Measurements from ENCODE around the gene CAMTA1.
A peak's percentile ranks its signal among the peaks of the same experiment; 100 is the strongest.

Gene CAMTA1

DNA sequence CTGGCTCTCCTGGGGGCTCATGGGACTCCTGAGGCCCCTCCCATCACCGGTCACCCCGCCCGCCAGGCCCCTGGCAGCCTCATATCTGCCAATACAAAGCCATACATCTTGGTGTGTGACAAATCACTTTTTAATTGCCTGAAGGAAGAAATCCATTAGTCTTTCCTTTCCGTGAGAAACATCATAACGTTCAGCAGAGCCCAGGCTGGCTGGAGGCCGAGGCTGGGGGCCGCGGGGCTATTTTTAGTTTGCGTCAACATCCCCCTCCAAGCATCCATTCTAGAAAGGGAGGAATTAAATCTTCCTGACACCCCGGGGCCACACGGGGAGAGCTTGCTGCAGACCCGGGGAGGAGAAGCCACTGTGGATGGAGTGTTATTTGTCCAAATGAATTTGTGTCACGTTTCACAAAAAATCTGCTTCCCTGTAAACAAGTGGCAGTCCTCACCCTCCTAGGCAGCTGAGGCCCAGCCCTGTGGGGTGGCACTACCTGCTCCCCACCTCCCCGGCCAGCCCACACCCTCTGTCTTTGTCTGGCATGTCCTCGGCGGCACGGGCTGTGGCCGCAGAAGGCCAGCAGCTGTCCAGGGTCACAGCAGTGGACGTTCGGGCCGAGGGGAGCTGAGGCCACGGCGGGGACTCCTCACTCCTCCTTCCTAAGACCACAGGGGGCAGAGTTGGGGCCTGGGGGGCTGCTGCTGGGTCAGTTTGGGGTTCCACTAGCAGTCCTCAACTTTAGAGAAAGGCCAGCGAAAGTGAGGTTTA is 749.0 kb downstream of the CAMTA1 start:
- no peak for DNase-seq (ENCODE audit: low spot score)

DNA sequence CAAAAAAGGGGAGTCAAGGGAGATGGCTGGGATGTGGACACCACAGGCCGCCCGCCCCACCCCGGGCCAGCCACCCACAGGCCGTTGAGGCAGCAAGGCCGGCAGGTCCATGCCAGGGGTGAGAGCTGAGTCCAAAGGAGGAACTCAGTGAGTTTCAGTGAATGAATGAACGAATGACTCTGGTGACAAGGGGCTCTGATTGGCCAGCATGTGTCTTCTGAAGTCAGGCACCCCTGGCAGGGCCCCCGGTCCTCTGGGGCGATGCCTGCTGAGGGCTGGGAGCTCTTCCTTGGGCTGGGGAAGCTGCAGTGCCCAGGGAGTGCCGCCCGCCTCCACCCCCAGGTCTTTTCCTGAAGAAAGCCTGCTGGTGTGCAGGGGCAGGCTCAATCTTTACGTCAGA is 749.8 kb downstream of the CAMTA1 start:
- DNase-seq (ENCODE audit: low spot score) = no peak

DNA sequence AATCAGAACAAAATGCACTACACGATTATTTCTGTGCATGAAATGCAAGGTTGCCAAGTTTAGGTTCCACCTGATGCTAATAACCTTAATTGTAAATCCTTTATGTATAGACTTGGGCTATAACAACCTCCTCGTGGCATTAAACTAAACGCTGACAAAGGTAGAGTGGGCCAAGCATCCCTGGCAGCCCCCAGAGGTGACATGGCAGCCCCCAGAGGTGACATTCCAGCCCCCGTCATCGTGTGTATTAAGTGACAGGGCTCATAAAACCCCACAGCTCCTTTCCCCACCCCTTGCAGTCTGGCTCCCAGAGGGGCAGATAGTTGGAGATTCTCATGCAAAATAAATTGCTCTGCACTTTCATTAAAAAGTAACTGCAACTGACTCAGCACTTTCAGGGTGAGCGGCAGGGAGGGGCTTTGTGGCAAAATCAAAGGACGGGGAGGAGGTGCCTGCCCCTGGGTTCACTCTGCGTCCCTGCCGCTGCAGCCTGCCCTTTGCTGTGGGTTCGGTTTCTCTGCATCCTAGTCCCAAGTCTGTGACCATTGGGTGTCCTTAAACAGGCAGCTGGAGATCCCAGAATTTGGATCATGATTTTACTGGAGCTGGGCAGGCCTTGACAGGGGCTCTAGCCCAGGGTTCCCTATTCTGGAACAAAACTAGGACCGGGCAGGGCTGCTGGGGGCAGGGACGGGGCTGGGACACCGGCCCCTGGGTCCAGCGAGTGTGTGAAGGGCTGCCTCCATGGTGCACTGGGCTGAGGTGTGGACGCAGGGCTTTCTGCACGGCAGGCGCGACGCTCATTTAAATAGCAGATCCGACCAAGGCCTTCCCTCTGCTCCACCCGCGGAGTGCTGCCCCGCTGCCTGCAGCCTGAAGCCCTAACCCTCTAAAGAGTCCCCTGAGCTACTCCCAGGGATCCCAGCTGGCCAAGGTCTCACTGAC is 751.0 kb downstream of the CAMTA1 start:
- DNase-seq (ENCODE audit: low spot score) = no peak

DNA sequence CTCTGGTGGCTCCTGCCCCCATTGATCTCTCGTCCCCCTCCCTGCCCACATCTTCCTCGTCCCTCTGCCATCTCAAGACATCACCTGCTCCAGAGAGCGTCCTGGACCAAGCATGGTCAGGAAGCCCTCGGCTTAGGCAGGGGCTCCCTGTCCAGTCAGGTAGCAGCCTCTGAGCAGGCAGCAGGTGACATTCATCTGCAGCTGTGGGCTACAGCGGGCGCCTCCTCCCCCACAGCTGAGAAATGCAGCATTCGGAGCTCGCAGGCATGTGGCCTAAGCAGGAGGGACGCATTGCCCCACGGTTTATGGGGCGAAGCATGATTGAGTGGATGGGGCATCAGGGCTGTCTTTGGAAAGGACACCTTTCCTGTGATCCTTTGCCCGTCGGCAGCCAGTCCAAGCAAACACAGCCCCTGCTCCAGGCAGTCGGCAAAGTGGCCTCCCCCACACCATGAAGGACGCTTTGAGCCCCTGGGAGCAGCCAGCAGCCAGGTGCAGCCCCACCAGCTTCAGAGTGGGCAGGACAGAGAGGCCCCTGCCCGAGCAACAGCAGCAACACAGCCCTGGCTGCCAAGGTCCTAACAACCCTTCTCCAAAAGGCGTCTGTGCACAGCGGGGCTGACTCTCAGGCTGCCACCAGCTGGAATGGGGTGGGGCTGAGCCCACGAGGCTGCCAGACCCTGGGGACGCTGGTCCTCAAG is 751.8 kb downstream of the CAMTA1 start:
- DNase-seq (ENCODE audit: low spot score) = no peak

DNA sequence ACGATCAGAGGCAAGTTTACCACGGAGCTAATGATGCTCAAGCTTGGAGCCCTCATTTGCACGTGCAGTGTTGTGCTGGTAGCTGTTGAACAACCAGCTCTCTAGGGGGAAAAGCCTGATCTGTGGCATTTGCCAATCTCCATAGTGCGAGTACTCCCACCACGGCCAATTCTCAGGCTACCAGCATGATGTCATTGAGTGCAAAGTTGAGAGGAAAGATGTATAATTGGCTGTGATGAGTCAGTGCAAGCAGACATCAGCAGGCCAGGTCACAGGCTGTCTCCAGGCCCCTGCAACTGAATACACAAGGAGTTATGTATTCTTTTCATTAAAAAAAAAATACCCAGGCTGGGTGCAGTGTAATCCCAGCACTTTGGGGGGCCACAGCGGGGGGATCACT is 752.8 kb downstream of the CAMTA1 start:
- DNase-seq (ENCODE audit: low spot score) = no peak

DNA sequence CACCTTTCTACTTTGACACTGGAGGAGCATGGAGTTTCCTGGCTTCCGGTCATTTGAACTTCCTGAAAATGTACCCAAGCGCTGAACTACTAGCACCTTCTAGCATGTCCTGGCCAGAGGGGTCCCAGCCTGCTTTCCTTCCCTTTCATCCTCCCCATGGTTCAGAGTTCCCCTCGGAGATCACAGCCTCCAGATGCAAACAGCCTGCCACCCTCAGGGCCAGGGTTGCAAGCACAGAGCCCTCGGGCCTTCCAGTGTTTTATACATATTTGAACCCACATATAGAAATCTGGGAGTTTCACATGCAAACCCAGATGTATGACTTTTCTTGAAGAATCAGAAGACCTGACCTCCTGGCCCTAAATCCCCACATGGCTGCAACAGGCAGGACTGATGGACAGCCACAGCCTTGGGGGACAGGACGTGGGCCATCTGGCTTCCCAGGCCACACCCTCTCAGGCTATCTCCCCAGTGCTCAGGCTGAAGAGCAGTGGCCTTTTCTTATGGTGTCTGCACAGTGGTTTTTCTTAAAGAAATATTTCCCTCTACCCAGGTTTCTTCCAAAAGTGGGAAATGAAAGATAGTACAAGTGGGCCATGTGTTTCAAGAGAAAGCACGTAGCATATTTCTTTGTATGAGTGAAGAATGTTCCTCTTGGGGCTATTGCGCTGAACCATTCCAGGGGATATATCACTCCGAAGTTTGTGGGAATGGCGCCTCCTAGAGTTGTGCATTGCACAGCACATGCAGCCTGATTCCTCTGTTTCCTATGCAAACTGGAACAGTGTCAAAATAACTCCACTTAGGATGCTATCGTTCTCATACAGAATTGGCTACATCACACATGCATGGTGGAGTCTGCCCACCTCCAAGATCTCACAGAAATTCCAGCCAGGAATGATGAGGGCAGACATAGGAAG is 753.9 kb downstream of the CAMTA1 start:
- no peak for DNase-seq (ENCODE audit: low spot score)

DNA sequence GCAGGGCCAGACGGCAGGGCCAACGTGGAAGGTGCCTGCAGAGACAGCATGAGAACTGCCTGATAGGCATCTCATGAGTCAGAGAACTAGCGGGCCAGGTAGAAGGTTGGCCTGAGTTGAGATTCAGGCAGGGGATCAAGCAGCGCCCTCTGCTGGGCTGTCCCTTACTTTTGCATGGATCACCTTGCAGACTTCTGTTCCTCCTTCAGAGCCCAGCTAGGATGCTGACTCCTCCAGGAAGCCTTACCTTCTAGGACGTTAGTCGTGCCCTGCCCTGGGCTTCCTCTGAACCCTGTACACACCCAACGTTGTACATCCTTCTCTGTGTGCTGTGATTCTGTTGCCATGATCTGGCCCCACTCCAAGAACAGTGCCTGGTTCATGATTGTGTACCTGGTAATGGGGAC is 754.5 kb downstream of the CAMTA1 start:
- no peak for DNase-seq (ENCODE audit: low spot score)

DNA sequence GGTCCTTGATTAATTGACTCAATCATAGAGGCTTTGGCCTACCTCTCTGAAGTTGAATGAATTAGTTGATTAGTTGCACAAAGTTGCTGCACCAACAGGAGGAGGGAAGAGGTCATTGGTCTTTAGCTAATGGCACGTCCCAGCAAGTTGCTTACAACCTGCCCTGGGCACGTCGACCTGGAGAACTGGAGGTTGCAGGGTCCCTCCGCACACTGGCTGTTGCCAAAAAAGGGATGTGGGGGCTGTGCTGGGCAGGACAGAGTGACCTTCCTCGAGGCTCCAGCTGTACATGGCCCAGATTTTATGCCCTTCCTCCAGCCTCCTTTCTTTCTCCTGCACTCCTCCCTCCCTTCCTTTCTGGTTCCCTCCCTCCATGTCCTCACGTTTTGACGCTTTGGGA is 755.6 kb downstream of the CAMTA1 start:
- DNase-seq (ENCODE audit: low spot score) = no peak

DNA sequence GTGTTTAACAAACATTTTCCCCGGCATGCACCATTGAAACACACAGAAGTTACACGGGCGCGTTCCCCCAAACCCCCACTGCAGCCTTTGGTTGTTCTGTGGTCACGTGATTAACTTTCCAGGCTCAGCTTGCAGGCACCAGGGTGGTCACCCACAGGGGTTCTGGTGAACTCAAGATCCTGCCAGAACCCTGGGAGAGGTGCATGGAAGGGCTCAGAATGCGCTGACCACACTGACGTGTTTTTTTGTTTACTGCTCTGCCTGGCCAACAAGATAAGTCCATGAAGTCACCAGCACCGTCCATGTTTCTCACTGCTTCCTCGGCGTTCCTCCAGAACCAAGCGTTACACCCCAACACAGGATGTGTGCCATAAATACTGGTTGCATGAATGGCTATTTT is 756.4 kb downstream of the CAMTA1 start:
- DNase-seq (ENCODE audit: low spot score) = no peak

DNA sequence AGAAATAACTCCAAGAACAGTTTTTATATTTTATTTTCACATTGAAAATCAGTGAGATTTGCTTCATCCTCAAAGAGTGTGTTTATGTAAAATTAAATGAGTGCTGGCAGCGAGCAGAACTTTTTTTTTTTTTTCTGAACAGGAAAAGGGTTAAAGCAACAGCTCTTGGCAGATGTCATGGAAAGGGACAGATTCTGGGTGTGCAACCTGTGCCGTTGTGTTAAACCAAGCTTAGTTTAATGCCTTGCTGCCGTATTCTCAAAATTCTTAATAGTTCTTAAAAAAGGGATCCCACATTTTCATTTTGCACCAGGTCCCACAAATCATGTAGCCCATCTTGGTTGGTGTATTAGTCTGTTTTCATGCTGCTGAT is 758.5 kb downstream of the CAMTA1 start:
- DNase-seq (ENCODE audit: low spot score) = no peak

DNA sequence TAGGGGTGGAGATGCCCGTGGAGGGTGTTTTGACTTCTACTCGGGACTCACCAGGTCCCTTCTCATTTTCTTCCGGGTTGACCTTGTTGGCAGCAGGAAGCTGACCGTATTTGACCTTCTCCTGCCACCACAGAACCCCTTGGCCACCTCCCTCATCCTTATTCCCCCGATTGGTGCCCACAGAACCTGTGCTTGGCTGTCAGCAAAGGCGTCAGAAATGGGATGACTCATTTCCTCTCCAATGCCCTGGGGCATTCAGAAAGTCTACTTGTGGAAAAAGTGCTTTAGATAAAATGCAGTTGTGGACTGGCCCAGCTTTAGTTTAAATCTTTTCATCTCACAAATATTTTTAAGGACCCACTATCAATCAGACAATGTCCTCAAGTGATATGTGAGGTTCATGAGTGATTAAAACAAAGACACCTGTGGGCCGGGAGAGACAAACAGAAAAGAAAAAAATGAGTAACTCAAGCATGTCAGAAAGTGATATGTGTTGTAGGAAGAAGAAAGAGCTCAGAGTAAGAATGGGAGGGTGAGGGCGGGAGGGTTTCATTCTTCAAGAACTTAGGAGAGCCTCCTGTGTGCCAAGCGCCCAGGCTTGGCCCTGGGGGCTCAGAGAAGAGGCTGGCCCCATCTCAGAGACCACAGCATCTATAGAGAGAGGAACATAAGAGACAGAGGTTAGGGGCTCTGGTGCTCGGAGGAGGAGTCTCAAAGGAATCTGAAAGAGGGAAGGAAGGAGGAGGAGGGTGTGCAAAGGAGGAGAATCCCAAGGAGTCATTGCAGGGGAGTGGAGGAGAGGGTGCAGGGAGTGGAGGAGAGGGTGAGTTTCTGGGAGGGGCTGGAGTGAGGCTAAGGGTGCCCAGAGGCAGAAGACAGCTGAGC is 764.3 kb downstream of the CAMTA1 start:
- DNase-seq (ENCODE audit: low spot score) = peak; percentile 76

DNA sequence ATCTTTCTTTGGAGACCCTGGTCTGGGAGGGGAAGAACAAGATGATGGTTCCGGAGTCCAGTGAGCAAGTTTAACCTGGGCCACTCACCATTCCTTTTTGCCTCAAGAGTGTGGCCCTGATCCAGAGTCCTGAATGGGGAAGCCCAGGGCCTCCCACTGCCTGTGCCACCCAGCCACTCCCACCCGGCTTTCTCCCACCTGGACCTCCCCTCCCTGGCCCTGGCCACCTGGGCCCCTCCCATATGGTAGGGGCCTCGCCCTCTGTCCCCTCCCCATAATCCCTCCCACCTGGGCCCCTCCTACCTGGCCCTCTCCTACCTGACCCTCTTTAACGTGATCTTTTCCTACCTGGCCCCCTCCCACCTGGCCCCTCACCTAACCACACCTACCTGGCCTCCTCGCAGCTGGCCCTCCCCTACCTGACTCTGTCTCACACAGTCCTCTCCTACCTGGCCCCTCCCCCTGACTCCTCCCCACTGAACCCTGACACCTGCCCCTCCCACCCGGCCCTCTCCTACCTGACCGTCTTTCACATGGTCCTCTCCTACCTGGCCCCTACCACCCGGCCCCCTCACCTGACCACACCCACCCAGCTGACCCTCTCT is 765.1 kb downstream of the CAMTA1 start:
- no peak for DNase-seq (ENCODE audit: low spot score)

DNA sequence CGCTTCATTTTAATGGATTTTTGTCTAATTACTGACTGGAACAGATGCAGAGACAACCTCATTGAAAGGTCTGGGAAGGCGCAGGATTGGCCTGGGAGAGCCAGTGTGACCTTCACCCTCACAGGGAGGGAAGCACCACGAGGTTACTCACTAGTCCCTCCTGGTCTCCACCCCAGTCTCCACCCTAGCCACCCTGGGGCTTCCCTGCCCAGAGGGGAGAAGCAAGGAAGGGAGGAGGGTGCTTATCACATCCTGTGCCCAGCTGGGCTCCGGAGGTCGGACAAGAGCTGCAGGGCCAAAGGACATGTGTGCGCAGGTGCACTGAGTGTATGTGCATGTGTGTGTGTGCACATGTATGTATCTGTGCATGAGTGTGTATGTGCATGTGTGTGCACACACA is 765.7 kb downstream of the CAMTA1 start:
- no peak for DNase-seq (ENCODE audit: low spot score)

DNA sequence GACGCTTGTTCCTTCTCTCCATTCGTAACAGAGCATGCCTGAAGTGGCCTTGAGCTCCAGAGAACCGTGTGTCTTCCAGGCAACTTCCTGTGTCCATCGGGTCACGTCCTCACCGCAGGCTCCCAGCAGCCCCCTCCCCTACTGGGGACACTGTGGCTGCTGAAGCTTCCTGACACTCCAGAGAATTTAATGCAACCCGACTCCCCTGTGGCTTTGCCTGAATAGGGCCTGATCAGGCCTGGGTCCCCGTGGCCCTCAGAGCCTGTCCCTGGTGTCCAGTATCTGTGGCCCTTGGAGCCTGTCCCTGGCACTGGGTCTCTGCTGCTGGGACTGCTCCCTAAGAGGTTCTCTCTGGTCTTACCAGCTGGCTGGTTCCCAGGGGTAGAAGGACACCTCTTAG is 766.2 kb downstream of the CAMTA1 start:
- no peak for DNase-seq (ENCODE audit: low spot score)

DNA sequence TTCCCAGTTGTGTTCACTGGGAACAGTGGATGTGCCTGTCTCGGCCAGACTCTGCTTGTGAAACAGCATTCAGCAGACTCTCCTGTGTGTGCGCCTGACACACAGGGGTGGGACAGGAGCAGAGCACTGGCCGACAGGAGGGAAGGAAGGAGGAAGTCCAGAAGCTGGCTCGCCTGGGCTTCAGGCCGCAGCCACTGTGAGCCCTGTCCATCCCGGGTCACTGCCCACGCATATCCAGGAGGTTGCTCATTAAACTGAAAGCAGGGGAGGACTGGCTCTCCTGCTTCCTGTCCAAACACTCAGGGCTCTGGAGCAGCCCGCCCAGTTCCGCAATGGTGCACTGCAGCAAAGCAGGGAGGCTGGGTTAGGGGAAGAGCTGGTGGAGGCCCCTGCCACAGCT is 767.1 kb downstream of the CAMTA1 start:
- DNase-seq (ENCODE audit: low spot score) = no peak

DNA sequence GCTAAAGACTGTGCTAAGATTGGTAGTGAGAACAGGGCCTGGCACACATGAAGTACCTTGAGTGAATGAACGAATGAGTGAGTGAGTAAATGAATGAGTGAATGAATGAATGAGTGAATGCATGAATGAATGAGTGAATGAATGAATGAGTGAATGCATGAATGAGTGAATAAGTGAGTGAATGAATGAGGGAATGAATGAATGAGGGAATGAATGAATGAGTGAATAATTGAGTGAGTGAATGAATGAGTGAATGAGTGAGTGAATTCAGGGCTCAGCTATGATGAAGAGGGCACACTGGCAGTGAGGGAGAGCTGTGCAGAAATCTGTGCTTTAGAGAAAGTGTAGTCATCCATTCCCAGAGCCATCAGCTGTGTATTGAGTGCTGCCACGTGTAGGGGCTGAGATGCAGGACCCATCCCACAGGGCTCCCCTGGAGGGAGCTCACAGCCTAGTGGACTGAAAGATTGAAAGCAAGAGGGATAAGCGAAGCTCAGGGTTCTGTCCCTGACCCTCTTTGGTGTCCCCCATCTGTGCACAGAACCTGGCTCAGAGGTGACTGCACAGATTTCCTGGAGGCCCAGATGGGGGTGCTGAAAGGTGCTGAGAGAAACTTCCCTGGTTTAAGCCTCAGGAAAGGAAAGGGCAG is 767.9 kb downstream of the CAMTA1 start:
- no peak for DNase-seq (ENCODE audit: low spot score)

DNA sequence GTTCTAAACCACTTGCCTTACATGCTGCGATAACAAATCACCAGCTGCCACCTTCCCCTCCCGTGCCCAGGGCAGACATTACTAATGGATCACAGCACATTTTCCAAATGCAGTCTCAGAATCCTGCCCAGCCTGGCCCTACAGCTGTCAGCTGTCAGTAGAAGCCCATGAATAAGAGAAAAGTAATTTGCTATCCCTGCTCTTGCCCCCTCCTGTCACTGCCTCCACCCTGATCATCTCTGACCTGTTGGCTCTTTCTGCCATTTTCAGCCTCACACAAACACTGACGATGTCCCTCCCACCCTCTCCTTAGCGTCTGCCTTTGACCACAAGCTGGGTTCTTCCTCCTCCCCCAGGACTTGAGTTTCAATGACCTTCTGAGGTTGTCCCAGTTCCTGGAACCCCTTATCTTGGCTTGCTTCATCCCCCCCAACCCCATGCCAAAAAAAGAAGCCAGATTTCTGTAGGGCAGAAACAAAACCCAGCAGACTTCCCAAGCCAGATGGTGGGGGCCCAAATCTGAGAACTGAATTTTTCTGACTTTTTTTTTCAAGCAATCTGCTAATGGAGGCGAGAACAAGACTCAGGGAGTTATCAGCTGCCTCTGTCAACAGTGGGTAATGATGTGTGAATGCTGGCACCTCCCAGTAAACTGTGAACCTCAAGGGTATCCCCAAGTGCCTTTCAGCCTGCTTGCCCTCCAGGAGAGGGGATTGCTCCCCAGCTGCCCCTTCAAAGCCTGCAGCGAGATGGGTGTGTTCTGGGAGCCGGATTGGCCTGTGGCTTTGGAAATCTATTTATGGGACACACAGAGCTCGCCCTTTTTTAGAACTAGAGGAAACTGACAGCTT is 769.4 kb downstream of the CAMTA1 start:
- no peak for DNase-seq (ENCODE audit: low spot score)

DNA sequence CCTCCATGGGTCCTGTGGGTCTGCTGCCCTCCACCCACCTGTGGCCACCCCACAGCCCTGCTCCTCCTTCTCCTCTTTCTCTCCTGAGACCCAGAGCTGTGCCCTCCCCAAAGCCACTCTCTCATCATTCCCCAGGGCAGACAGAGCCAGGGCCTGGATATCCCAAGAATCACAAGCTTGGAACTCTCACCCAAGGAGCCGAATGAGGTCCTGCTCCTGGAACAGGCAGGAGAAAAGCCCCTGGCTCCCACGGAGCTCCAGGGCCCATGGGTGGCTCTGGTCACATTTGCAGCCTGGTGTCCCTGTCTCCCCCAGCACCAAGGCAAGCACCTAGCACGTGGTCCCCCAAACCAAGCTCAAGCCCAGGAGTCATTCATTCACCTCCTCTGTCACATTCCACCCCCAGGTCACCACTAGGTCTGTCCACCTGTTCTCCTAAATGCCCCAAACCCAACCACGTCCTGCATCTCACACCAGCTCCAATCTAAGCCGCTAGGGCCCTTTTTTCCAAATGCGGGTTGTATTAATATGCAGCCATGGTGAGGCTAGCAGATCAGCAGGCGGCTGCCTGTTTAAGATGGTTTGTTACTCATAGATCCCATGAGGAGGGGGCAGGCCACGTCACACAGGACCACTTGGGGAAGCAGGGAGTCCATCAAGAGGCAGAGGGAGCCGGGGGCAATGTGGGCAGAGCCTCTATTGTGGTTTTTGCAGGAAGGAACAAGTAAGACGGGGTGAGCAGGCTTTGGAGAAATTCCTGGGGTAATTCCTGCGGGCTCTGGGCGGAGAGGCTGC is 770.3 kb downstream of the CAMTA1 start:
- DNase-seq (ENCODE audit: low spot score) = no peak

Data from COLO829 (cell line).